Fibroblast of the conjunctiva (primary cell): ENCODE data around the gene RTL10.
"Not testable (repeated sequence)": the region's sequence is repeated elsewhere in the genome, so short reads cannot be mapped to it uniquely, and the experiment has no call there.

Experiments
- DNase-seq: peaks from one replicate; pipeline ENCODE4 v3.0.0-alpha.2; 2010; ENCODE audit warnings: low read depth

RTL10 gene

GRCh38 chr22:19888131-19888746, 33.6 kb upstream of the RTL10 start:
- DNase-seq: no peak

- DNase-seq: no peak
Observed at GRCh38 chr22:19887256-19887985, 32.7 kb upstream of the RTL10 start.

GRCh38 chr22:19886605-19887255, 32.1 kb upstream of the RTL10 start:
- no peak for DNase-seq

GRCh38 chr22:19885841-19886592, 31.3 kb upstream of the RTL10 start:
- no peak for DNase-seq

GRCh38 chr22:19884954-19885751, 30.5 kb upstream of the RTL10 start:
- no peak for DNase-seq

- no peak for DNase-seq
Observed at GRCh38 chr22:19884161-19884953, 29.7 kb upstream of the RTL10 start.

- not testable (repeated sequence) for DNase-seq
Observed at GRCh38 chr22:19883446-19883845, 28.8 kb upstream of the RTL10 start.

GRCh38 chr22:19882446-19883381, 28.0 kb upstream of the RTL10 start:
- DNase-seq: no peak

- peak; percentile 91 for DNase-seq
Observed at GRCh38 chr22:19880786-19881569, 26.3 kb upstream of the RTL10 start.

GRCh38 chr22:19879992-19880785, 25.5 kb upstream of the RTL10 start:
- DNase-seq: no peak

GRCh38 chr22:19879643-19879991, 24.9 kb upstream of the RTL10 start:
- DNase-seq: no peak

GRCh38 chr22:19879246-19879570, 24.5 kb upstream of the RTL10 start:
- DNase-seq: no peak

- DNase-seq: peak; percentile 47
Observed at GRCh38 chr22:19878461-19879245, 24.0 kb upstream of the RTL10 start.

GRCh38 chr22:19877626-19878339, 23.1 kb upstream of the RTL10 start:
- peak; percentile 65 for DNase-seq

GRCh38 chr22:19876941-19877625, 22.4 kb upstream of the RTL10 start:
- DNase-seq: no peak

- DNase-seq: no peak
Observed at GRCh38 chr22:19876314-19876940, 21.8 kb upstream of the RTL10 start.
